Right ventricle myocardium superior (tissue), 1 donor: ENCODE measurements around the gene ITGB8. TPM values are rescaled to one million over a fixed set of nuclear protein-coding genes. Genes with fewer than 3 reads are reported as not detected.

Experiments used
- ATAC-seq: fragments of 200-7000 bp; cut with Tn5 transposase; one replicate; pipeline ENCODE4 v1.9.1; 2020; ENCODE audit warnings: mild to moderate bottlenecking; ENCODE audit not compliant: poor library complexity
- DNase-seq: peaks from one replicate; pipeline ENCODE4 v3.0.0-alpha.2; 2020
- intact Hi-C: fragments of 100-400 bp; cut with DNase I; formaldehyde crosslinking; loops from one replicate; pipeline ENCODE4 v1.11.2; 2022
- total RNA-seq: library from RNA; stranded (reverse); fragmentation: NEBNext Ultra II Directional; extraction: Animal tissue kit (Norgen Biotek cat#: 25700); gene quantifications from one replicate; pipeline ENCODE4 v1.2.1, GENCODE V29; 2021
- donor health status: DM: no; HTN: yes; CAD: no; lungs with severe emphysema.

The ITGB8 gene
- total RNA-seq, 1 donor from 2014 or later, result 1.9 TPM

DNA sequence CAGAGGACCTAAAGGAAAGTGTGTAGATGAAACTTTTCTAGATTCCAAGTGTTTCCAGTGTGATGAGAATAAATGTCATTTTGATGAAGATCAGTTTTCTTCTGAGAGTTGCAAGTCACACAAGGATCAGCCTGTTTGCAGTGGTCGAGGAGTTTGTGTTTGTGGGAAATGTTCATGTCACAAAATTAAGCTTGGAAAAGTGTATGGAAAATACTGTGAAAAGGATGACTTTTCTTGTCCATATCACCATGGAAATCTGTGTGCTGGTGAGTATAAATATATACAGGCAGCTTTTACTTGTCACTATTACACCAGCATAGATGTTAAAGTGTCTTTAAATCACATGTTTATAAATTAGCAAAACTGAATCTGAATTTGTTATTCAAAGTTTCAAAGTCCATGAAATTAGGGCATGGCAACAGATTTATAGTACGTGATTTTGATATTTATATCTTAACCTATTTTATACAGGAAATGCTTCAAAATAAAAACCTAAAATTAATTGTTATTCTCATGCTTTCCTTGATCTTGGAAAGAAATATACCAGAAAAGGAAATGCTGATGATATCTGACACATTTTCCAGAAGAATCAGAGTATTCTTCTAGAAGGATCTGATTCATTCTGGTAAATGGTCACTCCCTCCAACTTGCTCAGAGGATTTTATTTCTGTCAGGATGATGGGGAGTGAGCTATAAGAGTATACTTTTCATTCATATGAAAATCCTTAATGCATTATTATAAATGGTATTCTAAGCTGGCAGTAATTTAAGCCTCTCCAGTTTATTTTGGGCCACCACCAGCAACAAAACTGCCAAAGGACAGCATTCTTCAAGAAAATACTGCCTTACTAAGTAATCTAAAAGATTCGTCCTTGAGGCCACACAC is 71.4 kb downstream of the ITGB8 start:
- DNase-seq (no peak), ATAC-seq (no peak)
- intact Hi-C loops, result loop anchor here (10.0 kb wide), 1 partner anchor 67 kb away; the partner anchor contains the start of gene ITGB8

DNA sequence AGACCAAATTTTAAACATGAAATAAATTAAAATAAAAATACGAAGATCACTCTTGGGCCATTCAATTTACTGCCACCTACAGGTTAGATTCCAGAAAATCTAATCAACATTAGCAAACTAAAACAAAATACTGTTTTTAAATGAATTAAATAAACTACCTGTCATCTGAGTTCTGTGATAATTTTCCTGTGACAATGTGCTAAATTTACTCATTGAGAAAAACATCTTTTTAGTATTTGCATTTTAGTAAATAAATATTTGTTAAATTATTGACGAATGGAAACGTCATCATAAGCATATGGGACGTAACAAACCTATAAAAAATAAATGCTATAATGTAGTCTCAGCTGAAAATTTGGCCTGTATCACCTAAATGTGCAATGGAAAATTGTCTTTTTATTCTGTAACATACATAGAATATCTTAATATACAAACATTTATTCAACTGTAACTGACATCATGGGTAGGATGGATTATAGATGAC is 72.1 kb downstream of the ITGB8 start:
- ATAC-seq (no peak), DNase-seq (no peak)
- intact Hi-C loops, result loop anchor here (10.0 kb wide), 1 partner anchor 68 kb away; the partner anchor contains the start of gene ITGB8

DNA sequence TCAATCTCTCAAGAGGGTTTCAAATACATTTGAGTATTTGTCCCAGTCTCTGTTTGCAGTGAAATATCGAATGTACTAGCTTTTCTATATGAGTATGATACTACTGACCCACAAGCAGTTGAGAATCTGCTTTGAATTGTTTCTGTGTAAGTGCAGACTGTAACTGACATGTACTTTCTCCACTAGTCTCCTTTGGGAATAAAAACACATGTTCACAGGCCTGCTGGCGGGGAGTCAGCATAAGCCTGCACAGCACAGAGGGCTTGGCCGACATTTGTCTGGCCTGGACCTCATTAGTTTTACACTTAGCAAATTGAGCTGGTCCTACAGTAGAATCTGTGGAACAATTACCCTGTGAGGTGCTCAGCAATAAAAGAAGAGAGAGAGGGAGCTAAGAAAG is 72.6 kb downstream of the ITGB8 start:
- peak; percentile 36 for ATAC-seq
- DNase-seq, result peak; percentile 79
- intact Hi-C loops, result loop anchor here (10.0 kb wide), 1 partner anchor 69 kb away; the partner anchor contains the start of gene ITGB8

DNA sequence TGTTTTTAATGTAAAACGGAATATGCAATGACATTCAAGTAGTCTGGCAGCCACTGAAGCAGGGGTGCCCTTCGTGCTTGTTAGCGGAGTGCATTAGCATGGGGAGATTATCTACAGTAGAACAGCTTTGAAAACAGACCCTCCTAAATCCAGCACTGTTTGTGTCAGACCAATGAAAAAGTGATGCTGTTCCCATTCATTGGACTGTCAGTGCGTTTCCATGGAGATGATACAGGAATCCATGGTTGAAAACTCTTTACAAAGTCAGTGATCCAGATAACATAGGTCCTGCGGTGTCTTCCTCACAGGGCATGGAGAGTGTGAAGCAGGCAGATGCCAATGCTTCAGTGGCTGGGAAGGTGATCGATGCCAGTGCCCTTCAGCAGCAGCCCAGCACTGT is 73.6 kb downstream of the ITGB8 start:
- ATAC-seq (no peak), DNase-seq (no peak)
- intact Hi-C loops, result loop anchor here (10.0 kb wide), 1 partner anchor 70 kb away; the partner anchor contains the start of gene ITGB8

DNA sequence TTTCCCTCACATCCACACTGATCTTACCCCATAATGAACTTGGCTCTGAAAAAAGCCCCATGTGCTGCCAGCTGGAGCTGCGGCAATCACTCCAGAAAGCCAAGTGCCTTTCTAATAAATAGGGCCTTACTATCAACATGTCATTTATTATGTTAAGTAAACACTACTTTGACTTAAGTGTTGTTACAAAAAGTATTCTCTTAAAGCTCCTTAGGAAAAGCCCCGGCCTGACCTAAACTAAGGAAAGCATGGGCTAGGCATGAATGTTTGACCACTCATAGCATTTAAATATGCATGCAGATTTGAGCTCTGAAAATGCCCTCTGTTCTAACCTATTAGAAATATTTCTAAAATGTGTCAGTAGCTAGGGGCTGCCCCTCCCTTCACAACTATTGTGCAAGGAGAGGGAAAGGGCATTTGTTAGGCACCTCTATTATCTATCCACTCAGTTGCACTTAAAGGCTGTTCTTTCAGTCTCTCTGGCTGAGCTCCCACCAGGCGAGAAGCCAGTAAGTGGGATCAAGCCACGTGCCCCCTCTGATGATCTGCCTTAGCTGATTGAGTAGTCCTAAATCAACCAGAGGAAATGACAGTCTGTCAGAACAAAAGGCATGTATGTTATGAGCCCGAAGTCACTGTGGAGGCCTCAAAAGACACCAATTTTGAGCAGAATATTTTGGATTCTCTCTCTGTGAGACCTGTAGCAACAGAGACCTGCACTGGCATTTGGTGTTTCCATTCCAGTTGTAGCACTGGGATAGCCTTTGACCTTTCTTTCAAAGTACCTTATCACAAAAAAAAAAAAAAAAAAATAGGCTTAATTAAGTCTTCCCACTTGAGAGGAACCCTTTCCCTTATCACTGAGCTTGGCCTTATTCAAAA is 77.1 kb downstream of the ITGB8 start:
- DNase-seq (peak; percentile 87), ATAC-seq (peak; percentile 91)
- intact Hi-C loops, result loop anchor here (10.0 kb wide), 1 partner anchor 73 kb away; the partner anchor contains the start of gene ITGB8

DNA sequence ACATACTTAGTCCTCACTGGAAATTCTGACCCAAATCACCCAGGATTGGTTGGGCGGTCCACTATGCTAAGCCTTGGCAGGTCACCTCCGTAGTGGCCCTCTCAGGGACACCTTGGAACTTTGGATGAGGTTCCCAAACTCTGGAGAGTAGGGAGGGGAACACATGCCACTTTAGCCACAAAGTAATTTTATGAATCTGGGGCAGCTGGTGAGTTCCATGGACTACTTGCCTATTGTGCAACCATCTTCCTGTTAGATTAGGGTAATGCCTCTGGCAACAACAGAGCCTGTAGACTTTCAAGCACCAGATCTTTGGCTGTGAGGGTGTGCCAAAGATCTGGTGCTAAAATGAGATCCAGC is 77.7 kb downstream of the ITGB8 start:
- DNase-seq (peak; percentile 43), ATAC-seq (peak; percentile 85)
- intact Hi-C loops, result loop anchor here (10.0 kb wide), 1 partner anchor 74 kb away; the partner anchor contains the start of gene ITGB8

DNA sequence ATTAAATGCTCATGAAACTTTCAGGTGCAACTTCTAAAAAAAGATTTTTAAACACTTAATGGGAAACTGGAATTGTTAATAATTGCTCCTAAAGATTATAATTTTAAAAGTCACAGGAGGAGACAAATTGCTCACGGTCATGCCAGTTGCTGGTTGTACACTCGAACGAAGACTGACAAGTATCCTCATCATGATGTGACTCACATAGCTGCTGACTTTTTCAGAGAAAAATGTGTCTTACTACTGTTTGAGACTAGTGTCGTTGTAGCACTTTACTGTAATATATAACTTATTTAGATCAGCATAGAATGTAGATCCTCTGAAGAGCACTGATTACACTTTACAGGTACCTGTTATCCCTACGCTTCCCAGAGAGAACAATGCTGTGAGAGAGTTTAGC is 79.3 kb downstream of the ITGB8 start:
- DNase-seq (no peak), ATAC-seq (no peak)
- intact Hi-C loops, result loop anchor here (10.0 kb wide), 1 partner anchor 75 kb away; the partner anchor contains the start of gene ITGB8

DNA sequence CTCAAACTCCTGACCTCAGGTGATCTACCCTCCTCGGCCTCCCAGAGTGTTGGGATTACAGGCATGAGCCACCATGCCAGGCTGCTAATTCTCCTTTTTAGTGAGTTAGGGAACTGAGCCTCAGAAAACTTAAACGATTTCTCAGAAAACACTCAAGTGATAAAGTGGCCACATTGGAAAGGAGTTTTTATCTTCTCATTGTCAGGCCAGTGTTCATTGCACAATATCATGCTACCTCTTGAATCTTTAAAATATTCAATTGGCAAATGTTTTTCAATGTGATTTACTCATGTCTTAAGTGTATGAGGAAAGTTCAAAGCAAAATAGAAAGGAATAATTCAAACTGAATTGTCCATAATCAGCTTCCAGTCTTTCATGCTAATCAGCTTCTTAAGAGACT is 80.7 kb downstream of the ITGB8 start:
- DNase-seq (no peak), ATAC-seq (no peak)
- intact Hi-C loops, result no loop called here

DNA sequence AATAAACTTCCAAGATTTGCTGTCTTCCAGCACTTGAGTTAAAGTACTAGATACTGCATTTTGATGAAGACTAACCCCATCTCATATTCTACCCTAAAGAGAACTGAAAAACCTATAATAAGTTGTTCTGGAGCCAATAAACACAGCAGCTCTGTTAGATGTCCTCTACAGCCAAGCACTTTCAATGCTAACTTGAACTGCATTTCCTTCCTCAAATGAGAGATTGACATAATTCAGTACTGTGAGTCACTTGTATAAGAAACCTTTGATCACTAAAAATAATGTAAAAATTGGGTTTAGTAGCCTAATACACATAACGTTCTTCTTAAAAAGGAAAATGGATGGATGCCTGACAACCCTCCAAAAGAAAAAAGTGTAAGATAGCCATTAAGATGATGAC is 81.3 kb downstream of the ITGB8 start:
- DNase-seq, result no peak
- no peak for ATAC-seq
- intact Hi-C loops, result no loop called here

DNA sequence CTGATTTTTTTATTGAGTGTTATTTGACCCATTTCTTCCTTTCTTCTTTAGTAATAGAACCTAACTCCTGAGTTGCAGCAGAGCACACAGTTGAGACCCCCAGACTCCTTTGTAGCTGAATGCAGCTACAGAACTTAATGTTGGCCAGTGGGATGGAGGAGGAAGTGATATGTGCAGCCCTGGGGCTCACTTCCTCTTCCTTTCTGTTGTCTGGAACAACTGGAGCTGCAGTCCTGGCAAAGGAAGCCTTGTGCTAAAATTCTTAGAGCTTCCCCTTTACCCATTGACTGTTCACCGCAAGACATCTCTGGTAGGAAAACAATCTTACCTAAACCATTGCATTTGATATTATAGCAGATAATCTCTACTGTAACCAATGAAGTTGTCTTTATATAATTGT is 86.6 kb downstream of the ITGB8 start:
- intact Hi-C loops, result no loop called here
- ATAC-seq, result no peak
- DNase-seq, result no peak

DNA sequence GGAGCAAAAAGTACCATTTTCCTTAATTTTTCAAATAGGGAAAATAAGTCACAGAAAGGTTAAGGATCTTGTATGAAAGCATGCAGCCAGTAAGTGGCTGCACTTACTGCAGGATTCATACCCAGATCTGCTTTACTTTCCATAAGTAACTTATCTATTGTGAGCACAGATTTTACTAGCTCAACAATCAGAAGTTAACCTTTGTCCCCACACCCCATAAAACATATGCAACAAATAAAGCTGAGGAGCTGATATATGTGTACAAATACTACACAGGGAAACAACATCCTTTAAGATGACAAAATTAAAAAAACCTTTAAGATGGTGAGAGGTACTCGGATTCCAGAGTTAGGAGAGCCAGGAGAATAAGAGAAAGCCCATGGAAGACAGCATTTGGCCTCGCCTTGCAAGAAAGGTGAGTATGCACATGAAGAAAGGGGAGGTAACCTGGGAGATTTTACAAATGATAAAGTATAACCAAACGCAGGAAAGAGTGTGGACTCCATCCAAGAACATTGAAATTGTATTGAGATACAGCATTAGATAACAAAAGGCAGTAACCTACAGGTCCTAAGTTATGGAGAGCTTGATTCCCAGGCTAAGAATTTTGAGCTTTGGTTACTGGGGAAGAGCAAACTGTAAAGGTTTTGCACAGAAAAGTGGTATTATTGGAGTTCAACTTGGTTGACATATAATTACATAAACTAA is 87.1 kb downstream of the ITGB8 start:
- DNase-seq, result no peak
- intact Hi-C loops, result no loop called here
- no peak for ATAC-seq

DNA sequence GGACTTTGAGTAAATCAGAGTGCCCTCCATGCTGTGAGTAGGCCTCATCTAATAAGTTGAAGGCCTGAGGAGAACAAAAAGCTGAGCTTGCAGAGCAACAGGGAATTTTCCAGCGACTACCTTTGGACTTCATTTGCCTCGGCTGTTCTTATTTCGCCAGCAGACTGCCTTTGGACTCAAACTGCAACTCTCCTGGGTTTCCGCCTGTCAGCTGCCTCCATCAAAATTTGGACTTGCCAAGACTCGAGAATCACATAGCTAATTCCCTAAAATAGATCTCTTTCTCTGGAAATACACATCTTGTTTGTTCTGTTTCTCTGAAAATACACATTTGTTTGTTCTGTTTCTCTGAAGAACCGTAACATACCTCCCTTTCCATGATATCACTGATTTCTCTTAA is 93.8 kb downstream of the ITGB8 start:
- ATAC-seq (peak; percentile 49), DNase-seq (no peak)
- intact Hi-C loops, result no loop called here

DNA sequence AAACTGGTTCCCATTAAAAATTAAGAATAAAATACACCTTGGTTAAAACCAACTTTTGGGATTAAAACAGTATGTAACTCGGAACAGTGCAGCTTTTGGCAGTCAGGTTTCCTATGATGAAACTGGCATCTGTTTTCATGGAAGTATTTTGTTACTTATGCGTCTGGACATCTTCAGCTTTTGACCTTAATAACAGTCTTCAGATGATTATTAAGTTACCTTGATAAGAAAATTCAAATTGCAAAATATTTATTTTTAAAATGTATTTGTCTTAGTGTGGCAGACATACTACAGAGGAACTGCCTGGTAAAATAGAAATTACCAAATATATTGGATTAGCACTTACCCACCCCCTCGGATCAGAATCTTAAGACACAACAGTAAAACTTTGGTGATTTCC is 100.0 kb downstream of the ITGB8 start:
- no peak for ATAC-seq
- DNase-seq, result no peak
- intact Hi-C loops, result no loop called here

DNA sequence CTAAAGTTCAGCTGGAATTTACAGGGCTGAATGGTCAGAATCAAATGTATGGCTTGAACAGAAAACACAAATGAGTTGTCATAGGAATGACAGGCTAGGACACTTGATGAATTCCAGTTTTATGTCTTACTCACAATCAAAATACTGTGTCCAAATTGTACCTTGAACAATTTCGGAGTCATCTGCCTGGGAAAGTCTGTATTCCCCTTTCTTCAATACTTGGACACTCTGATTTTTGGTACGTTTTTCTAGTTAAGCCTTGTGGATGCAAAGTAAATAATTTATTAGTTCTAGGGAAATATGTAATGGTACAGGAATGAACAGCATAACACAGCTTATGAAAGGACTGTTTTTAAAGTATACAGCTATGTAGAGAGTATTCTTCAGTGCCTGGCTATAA is 100.4 kb downstream of the ITGB8 start:
- DNase-seq (no peak), ATAC-seq (no peak)
- intact Hi-C loops, result no loop called here

DNA sequence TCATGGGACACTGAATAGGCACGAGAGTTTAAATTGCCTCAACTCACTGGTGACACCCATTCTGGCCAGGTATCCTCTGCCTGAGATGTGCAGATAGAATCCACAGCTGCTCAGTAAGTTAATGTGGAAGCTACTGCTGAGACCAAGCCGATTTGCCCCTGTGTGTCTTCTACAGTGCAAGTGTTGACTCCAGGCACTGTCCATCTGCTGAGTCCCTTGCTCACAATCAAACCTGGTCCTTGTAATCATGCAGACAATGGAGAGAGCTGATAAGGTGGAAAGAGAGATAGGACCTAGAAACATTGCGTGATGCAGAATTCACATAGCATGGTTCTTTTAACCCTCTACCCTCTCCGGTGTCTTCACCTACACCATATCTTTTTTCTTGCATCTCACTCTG is 101.4 kb downstream of the ITGB8 start:
- no peak for DNase-seq
- intact Hi-C loops, result no loop called here
- no peak for ATAC-seq

DNA sequence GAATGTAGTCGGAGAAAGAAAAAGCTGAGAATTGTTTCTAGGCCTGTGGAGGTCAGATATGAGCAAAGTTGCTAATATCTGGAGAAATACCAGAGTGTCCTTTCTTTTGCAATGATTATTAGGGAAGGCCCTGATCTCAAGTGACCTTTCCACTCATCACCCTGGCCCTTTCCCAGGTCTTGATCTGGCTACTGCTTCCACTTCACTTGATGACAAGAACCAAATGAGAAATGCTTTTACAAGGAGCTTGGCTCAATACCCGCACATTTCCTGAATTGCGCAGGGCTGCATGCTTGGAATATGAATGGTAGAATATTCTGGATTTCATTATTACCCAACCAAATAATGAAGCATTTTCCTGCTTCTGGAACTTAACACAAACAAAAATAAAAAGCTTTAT is 104.6 kb downstream of the ITGB8 start:
- DNase-seq (peak; percentile 64), ATAC-seq (peak; percentile 93)
- intact Hi-C loops, result no loop called here

DNA sequence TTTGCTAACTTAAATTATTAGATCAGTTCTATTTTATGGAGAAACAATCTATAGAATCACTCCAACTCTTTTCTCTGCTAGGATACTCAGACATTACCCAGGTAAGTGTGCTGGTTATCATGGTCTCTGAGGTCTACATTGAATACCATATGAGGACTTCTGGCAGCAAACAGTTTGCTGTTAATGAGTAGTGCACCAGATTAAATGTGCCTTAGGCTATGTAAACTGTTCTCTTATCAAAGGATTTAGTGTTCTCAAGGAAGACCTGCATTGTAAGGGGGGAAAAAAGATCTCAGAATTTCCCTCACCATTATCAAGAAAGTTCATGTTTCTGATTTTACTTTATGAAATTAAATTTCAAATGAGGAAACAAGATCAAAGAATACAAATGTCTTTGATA is 107.5 kb downstream of the ITGB8 start:
- intact Hi-C loops, result no loop called here
- DNase-seq, result no peak
- no peak for ATAC-seq

DNA sequence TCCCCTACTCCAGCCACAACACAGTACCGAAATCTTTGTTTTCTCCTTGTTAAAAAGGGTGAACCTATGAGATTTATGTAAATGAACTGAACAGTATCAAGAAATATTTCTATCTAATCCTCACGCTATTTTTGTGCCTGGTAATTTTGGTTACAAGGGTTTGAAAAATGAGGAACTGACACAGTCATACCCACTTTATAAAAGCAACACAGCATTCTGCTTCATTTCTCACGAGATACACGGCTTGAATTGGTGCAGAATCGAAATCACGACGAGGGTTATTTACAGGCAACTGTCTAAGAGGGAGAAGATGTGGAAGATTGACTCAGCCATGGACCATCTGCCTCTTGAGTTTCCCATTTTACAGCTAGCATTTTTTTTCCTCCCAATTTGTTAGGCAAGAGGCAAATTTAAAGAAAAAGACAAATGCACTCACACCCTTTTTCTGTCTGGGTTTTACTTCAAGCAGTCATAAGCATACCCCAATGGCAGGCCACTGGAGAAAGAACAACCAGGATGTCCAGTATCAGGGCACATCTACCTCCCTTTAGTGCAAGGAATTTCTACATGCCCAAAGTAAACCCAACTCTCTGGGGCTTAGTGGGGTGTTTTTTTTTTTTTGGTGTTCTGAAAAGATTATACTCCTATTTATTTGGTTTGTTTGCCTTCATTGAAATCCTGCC is 108.1 kb downstream of the ITGB8 start:
- intact Hi-C loops, result no loop called here
- DNase-seq, result no peak
- no peak for ATAC-seq
